Adipose tissue (tissue), 3 donors: Measurements from ENCODE around the gene PIP4K2C. TPM values are rescaled to one million over a fixed set of nuclear protein-coding genes. Genes with fewer than 3 reads are reported as not detected.
"Not testable (repeated sequence)": the region's sequence is repeated elsewhere in the genome, so short reads cannot be mapped to it uniquely, and the experiment has no call there.

Source experiments
- H3K27ac ChIP-seq: one replicate; pipeline ENCODE4 v1.5.1; 2013; ENCODE audit warnings: low read depth, low read length
- WGBS, 3 donors: extraction: QIAGEN DNeasy Blood & Tissue Kit; methylation state at CpG; one replicate each; pipeline ENCODE4 v1.1.7; 2013; 5-methylcytosine and 5-hydroxymethylcytosine counted together
- polyA plus RNA-seq, 3 donors: library from polyadenylated mRNA; stranded (reverse); fragments of 200-250 nt; gene quantifications; one replicate each; pipeline ENCODE4 v1.2.3, GENCODE V29; 2013
- donor health status: healthy with polysubstance abuse.
- donor health status: Bipolar disorder and iron deficiency.
- donor health status: healthy.

Gene PIP4K2C
- polyA plus RNA-seq, 3 donors, result 8.8 to 10.2 (median 10.1) TPM

GRCh38 chr12:57625261-57626032 lies 34.5 kb downstream of the PIP4K2C start:
- WGBS, 3 donors, result 71 to 82% (median 79%) methylated on average over 12 of the region's 12 CpGs
- H3K27ac ChIP-seq, result no peak overlapping the region

DNA sequence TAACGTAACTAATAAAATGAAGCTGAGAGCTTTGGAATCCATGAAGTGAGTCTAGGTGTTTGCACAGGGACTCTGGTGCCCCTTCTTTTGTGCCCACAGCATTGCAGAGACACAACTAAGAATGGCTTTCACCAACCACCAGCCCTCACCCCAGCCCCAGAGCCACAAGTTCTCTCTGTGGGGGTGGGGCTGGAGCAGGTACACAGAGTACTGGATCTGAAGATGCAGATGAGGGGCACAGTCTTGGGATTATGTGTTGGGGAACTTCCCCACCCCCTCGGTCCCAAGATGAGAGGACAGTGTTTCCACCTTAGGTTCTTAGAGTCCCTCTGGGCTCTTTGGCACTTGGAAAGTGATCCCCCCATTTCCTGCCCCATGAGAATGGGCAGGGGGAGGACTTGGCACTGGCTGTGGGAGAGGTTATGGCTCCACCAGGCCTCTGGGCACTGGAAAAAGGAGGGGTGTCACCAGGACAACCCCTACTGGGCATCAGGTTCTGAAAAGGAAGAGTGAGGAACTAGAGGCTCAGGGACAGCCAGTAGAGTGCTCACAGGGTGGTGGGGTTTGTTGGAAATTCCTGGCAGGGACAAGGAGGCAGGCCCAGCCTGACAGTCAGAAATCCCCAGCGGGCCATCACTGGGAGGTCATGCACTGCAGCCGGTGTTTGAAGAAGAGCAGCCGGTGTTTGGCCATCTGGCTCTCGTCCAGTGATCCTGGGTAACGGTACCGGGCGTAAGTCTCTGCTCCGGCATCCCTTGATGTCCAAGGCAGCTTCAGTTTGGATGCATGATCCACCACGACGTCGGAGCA lies 35.3 kb downstream of the PIP4K2C start:
- WGBS, 3 donors, result 26 to 44% (median 41%) methylated on average over 13 of the region's 13 CpGs
- H3K27ac ChIP-seq, result no peak overlapping the region

DNA sequence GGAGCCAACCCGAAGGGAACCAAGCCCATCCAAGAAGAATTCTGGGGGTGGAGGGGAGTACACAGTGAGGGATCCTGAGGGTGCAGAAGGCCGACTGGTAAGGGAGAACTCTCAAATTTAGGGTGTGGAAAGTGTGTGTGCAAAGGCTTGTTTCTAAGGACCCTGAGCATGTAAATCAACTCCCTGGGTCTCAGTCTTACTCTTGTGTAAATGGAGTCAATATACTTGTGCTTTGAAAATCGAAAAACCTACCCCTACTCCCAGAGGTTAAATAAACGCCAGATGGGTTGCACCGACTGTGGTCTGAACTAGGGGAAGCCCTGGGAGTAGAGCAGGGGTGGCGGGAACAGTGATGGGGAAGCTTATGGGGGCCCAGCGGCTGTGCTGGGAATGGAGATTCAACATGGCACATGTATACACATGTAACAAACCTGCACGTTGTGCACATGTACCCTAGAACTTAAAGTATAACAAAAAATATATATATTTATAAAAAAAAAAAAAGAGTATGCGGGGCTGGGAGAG lies 36.0 kb downstream of the PIP4K2C start:
- 20 to 28% (median 28%) methylated on average over 9 of the region's 9 CpGs for WGBS, 3 donors

GRCh38 chr12:57627501-57628279 lies 36.7 kb downstream of the PIP4K2C start:
- 12 to 25% (median 18%) methylated on average over 62 to 67 of the region's 67 CpGs for WGBS, 3 donors
- H3K27ac ChIP-seq, result no peak overlapping the region

More for the DNA sequence above, 36.0 kb downstream of the PIP4K2C start:
- H3K27ac ChIP-seq, result no peak overlapping the region

DNA sequence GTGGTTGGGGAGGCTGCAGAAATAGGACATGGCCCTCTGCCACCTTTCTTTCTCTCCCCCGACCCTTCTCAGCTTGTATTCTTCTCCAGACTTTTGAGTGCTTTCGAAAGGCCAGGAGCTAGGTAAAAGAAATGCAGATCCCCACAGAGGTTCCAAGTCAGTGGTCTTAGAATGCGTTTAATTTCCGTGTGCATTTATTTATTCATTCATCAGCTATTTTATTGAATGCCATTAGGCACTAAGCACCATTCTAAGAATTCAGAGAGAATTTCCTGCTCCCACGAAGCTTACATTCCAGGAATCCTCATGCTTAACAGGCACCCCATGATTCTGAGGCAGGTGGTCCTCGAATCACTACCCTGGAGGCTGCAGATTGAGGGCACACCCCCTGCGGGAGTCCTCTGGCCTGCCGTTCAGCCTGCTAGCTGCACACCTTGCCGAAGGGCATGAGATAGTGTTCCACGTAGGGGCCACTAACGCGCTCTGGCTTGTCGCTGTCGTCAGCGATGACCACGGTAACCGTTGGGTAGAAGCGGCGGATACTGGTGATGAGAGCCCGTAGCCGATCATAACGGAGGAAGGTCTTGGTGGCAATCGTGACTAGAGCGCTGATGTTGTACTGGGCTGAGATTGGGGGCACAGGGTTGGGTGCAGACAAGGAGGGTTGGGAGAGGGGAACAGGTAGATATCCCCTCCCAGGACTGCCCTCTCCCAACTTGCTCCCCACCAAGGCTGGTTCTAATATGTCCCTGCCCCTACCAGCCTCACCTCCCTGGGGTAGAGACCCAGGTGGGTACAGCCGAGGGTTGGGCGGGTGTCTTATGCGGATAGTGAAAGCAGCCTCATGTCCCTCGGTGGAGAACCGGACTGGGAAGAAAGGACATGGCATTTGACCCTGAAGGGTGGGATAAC lies 37.5 kb downstream of the PIP4K2C start:
- 48 to 60% (median 58%) methylated on average over 29 of the region's 29 CpGs for WGBS, 3 donors
- no peak overlapping the region for H3K27ac ChIP-seq

GRCh38 chr12:57629897-57630471 lies 39.0 kb downstream of the PIP4K2C start:
- 78 to 90% (median 88%) methylated on average over 5 of the region's 5 CpGs for WGBS, 3 donors
- no peak overlapping the region for H3K27ac ChIP-seq

GRCh38 chr12:57630891-57631433 lies 40.0 kb downstream of the PIP4K2C start:
- no peak overlapping the region for H3K27ac ChIP-seq
- WGBS, 3 donors, result 39 to 73% (median 62%) methylated on average over 6 of the region's 6 CpGs

GRCh38 chr12:57631566-57632072 lies 40.6 kb downstream of the PIP4K2C start:
- WGBS, 3 donors, result 8 to 13% (median 11%) methylated on average over 26 of the region's 26 CpGs
- no peak overlapping the region for H3K27ac ChIP-seq

DNA sequence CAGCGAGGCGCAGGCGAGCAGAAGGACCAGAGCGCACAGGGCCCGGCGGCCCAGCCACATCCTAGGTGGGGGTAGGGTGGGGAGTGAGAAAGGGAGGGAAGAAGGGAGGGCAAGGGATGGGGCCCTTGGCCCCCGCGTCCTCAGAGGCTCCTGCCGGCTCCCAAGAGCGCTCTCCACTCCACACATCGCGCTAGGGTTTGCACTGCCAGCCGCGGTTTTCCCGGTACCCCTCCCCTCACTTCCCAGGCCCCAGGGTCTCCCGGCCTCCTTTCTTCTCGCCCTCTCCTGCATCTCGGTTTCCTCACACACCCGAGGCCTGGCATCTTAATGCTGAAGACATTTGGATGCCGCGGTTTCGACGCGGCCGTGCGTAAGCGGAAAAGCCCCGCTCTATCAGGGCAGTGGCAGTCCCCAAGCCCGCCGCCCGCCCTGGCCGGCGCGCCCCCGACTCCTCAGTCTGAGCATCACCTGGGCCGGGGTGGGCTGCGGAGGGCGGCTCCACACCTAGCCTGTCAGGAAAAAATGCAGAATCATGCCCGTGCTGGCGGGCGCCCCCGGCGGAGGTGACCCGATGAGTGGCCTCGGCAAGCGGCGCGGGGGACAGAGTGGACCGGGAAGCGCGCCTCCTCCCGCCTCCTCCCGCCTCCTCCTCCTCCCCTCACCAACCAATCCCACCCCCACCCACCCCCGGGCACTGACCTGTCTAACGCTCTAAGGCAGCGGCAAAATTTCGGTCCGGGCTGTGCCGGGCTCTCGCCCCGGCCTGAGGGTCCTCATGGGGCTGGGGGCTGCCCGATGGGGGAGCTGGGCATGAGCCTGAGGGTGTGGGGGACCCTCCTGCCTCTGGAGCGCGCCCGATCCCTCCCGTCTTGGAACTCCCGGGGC lies 41.3 kb downstream of the PIP4K2C start:
- no peak overlapping the region for H3K27ac ChIP-seq
- WGBS, 3 donors, result 0 to 1% (median 1%) methylated on average over 52 to 67 of the region's 67 CpGs

DNA sequence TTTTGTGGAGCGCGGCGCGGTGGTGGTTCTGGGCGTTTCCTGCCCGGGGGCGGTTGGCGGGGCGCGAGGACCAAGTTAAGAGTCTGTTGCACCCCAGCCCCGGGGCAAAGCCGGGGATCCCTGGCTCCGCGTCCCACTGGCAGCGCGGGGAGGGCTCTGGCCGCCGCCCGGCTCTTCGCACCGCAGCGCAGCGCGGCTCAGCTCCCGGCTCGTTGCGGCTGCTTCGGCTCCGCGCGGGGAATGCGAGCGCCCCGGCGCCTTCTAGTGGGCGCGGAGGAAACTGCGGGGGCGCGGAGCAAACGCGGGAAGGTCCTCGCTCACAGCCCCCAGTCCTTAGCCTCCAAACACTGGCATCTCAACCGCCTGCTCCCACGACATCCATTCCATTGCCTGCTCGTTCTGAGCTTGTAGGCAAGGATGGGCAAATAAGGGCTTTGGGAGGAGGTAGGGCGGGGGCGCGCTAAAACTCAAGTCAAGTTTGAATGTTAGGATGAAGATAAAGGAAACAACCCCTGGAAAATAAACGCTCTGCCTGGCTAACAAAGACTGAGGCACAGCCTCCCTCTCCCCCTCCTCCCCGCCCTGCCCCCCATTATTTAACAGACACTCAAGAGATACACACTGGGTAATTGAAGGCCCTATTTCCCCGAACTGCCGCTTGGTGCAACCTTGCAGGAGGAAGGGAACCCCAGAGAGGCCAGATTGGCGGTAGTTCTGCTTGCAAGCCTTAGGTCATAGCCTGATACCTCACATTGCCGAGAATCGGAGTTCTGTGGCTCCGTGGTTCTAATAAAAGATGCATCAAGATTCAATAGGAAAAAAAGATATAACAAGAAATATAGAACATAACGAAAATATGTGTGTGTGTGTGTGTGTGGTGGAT lies 42.2 kb downstream of the PIP4K2C start, which contains the start of gene B4GALNT1:
B4GALNT1 (minus strand) TSS at position 244 of the 883 bp plus-strand sequence. CDS start 1,069 bp downstream, outside the sequence.
- 2 to 3% (median 3%) methylated on average over 50 to 58 of the region's 58 CpGs for WGBS, 3 donors
- no peak within 1 kb of the TSS for H3K27ac ChIP-seq

DNA sequence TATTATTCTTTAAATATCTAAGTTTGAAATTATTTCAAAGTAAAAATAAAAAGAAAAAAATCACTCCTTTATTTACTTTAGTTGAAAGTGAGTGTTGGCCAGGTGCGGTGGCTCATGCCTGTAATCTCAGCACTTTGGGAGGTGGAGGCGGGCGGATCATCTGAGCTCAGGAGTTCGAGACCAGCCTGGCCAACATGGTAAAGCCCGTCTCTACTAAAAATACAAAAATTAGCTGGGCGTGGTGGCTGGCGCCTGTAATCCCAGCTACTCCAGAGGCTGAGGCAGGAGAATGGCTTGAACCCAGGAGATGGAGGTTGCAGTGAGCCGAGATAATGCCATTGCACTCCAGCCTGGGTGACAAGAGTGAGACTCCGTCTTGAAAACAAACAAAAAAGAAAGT lies 45.7 kb downstream of the PIP4K2C start:
- 85 to 87% (median 85%) methylated on average over 9 of the region's 9 CpGs for WGBS, 3 donors
- not testable (repeated sequence) for H3K27ac ChIP-seq

DNA sequence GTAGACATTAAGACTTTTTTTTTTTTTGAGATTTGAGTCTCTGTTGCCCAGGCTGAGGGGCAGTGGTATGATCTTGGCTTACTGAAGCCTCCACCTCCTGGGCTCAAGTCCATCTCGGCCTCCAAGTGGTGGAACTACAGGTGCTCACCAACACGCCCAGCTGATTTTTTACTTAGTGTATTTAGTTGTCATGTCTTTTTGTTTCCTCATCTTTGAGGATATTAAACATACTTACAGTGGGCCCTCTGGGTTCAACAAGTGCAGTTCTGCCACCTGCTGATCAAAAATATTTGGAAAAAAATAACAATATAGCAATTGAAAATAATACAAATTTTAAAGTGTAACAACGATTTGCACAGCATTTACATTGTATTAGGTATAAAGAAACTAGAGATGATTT lies 46.4 kb downstream of the PIP4K2C start:
- WGBS, 3 donors, result 56 to 68% (median 59%) methylated on average over 3 of the region's 3 CpGs
- no peak overlapping the region for H3K27ac ChIP-seq

DNA sequence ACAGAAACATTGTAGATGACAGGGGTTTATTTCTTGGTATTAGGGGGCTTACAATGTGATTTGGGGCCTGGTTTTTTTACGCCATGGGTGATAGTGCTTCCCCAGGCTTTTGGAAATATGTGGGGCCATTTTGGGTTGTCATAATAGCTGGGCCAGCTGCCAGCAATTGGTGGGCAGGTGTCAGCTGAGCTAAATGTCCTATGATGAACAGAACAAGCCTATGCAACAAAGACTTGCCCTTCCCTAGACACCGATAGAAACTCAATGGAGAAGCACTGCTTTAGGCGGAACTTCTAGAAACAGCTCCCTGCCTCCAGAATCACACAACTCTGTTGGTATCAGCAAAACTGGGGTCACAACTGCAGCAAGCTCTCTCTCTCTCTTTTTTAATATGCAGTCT lies 47.1 kb downstream of the PIP4K2C start:
- 87 to 93% (median 88%) methylated on average over 3 of the region's 3 CpGs for WGBS, 3 donors
- H3K27ac ChIP-seq, result no peak overlapping the region

GRCh38 chr12:57640175-57641042 lies 49.4 kb downstream of the PIP4K2C start:
- H3K27ac ChIP-seq, result no peak overlapping the region
- WGBS, 3 donors, result 53 to 74% (median 61%) methylated on average over 7 of the region's 7 CpGs
